Ishikawa (cell line): ENCODE results near the gene ERBB4.

Source experiments
- CEBPB ChIP-seq: IDR thresholded peaks from 2 replicates; pipeline ENCODE4 v1.6.1; 2012
- EGR1 ChIP-seq: IDR thresholded peaks from 2 replicates; pipeline ENCODE4 v1.6.1; 2012
- EP300 ChIP-seq: IDR thresholded peaks from 2 replicates; pipeline ENCODE4 v1.6.1; 2012; ENCODE audit warnings: borderline replicate concordance
- NFIC ChIP-seq: IDR thresholded peaks from 2 replicates; pipeline ENCODE4 v1.6.1; 2012
- RAD21 ChIP-seq: IDR thresholded peaks from 2 replicates; pipeline ENCODE4 v1.6.1; 2012; ENCODE audit warnings: low read depth
- TAF1 ChIP-seq: IDR thresholded peaks from 2 replicates; pipeline ENCODE4 v1.6.1; 2012; ENCODE audit warnings: low read depth, mild to moderate bottlenecking
- TCF12 ChIP-seq: IDR thresholded peaks from 2 replicates; pipeline ENCODE4 v1.6.1; 2012; ENCODE audit warnings: low read depth
- YY1 ChIP-seq: IDR thresholded peaks from 2 replicates; pipeline ENCODE4 v1.6.1; 2012; ENCODE audit warnings: low read depth
- TF ChIP-seq, protein P1 (sequence below): IDR thresholded peaks from 2 replicates; pipeline ENCODE4 v1.6.1; 2012
- TF ChIP-seq, protein P2 (sequence below): IDR thresholded peaks from 2 replicates; pipeline ENCODE4 v1.6.1; 2012
- TF ChIP-seq, protein P3 (sequence below): IDR thresholded peaks from 2 replicates; pipeline ENCODE4 v1.6.1; 2012; ENCODE audit warnings: low read depth, mild to moderate bottlenecking

DNA sequence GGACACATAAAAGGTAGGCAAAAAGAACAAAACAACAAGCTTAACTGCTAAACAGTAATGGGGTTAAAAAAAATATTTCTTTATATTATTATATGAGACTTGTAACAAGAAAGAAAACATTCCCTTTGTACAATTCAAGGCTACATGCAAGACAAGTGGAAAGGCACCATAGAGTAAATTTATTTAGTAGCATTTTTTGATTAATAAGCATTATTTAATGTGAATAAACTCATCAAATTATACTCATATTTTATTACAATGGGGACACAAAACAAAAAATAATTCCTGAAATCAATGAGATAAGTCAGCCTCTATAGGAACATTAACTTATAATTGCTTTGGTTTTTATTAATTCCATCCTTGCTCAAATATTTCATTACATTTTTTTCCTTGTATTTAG lies 809.2 kb downstream of the ERBB4 start:
- TF ChIP-seq EGR1 = no peak
- TF ChIP-seq, protein P1, sequence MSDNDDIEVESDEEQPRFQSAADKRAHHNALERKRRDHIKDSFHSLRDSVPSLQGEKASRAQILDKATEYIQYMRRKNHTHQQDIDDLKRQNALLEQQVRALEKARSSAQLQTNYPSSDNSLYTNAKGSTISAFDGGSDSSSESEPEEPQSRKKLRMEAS = no peak
- TF ChIP-seq CEBPB = no peak
- TF ChIP-seq TAF1 = no peak
- no peak for TF ChIP-seq NFIC
- TF ChIP-seq, protein P2, sequence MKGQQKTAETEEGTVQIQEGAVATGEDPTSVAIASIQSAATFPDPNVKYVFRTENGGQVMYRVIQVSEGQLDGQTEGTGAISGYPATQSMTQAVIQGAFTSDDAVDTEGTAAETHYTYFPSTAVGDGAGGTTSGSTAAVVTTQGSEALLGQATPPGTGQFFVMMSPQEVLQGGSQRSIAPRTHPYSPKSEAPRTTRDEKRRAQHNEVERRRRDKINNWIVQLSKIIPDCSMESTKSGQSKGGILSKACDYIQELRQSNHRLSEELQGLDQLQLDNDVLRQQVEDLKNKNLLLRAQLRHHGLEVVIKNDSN = no peak
- TF ChIP-seq EP300 = no peak
- TF ChIP-seq, protein P3, sequence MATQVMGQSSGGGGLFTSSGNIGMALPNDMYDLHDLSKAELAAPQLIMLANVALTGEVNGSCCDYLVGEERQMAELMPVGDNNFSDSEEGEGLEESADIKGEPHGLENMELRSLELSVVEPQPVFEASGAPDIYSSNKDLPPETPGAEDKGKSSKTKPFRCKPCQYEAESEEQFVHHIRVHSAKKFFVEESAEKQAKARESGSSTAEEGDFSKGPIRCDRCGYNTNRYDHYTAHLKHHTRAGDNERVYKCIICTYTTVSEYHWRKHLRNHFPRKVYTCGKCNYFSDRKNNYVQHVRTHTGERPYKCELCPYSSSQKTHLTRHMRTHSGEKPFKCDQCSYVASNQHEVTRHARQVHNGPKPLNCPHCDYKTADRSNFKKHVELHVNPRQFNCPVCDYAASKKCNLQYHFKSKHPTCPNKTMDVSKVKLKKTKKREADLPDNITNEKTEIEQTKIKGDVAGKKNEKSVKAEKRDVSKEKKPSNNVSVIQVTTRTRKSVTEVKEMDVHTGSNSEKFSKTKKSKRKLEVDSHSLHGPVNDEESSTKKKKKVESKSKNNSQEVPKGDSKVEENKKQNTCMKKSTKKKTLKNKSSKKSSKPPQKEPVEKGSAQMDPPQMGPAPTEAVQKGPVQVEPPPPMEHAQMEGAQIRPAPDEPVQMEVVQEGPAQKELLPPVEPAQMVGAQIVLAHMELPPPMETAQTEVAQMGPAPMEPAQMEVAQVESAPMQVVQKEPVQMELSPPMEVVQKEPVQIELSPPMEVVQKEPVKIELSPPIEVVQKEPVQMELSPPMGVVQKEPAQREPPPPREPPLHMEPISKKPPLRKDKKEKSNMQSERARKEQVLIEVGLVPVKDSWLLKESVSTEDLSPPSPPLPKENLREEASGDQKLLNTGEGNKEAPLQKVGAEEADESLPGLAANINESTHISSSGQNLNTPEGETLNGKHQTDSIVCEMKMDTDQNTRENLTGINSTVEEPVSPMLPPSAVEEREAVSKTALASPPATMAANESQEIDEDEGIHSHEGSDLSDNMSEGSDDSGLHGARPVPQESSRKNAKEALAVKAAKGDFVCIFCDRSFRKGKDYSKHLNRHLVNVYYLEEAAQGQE = no peak
- TF ChIP-seq TCF12 = no peak
- TF ChIP-seq YY1 = no peak
- no peak for TF ChIP-seq RAD21
